ENCODE results near the gene MET.
"Not testable (repeated sequence)": the region's sequence is repeated elsewhere in the genome, so short reads cannot be mapped to it uniquely, and the experiment has no call there.

Gene MET

GRCh38 chr7:116713918-116714317 lies 41.9 kb downstream of the MET start:
- Histone ChIP-seq H3K27me3 (ENCODE audit: control insufficient read depth in 1 of 2, insufficient read depth in 2 of 2, low read length in 2 of 2) (no peaks in the 10 kb centered on the region), H3K36me3 (ENCODE audit: insufficient read depth, low read length) (no peaks in the 10 kb centered on the region), H3K4me3 (ENCODE audit: low read depth in 1 of 2, low read length in 2 of 2) (no peak overlapping the region), H3K9ac (ENCODE audit: low read length) (no peak overlapping the region), H3K4me1 (ENCODE audit: insufficient read depth, low read length) (no peaks in the 10 kb centered on the region), H3K27ac (ENCODE audit: low read depth, low read length) (no peak overlapping the region), H3K9me3 (ENCODE audit: low read length) (no peaks in the 10 kb centered on the region)

- Histone ChIP-seq H3K27me3 (ENCODE audit: control insufficient read depth in 1 of 2, insufficient read depth in 2 of 2, low read length in 2 of 2) (no peaks in the 10 kb centered on the region), H3K36me3 (ENCODE audit: insufficient read depth, low read length) (no peaks in the 10 kb centered on the region), H3K4me3 (ENCODE audit: low read depth in 1 of 2, low read length in 2 of 2) (no peak overlapping the region), H3K4me1 (ENCODE audit: insufficient read depth, low read length) (no peaks in the 10 kb centered on the region), H3K9me3 (ENCODE audit: low read length) (no peaks in the 10 kb centered on the region), H3K27ac (ENCODE audit: low read depth, low read length) (no peak overlapping the region), H3K9ac (ENCODE audit: low read length) (no peak overlapping the region)
Measured at GRCh38 chr7:116715077-116715476, 43.1 kb downstream of the MET start.

GRCh38 chr7:116717137-116717536 lies 45.1 kb downstream of the MET start:
- Histone ChIP-seq H3K27ac (ENCODE audit: low read depth, low read length) (no peak overlapping the region), H3K4me1 (ENCODE audit: insufficient read depth, low read length) (no peaks in the 10 kb centered on the region), H3K9ac (ENCODE audit: low read length) (no peak overlapping the region), H3K27me3 (ENCODE audit: control insufficient read depth in 1 of 2, insufficient read depth in 2 of 2, low read length in 2 of 2) (no peaks in the 10 kb centered on the region), H3K4me3 (ENCODE audit: low read depth in 1 of 2, low read length in 2 of 2) (no peak overlapping the region), H3K36me3 (ENCODE audit: insufficient read depth, low read length) (no peaks in the 10 kb centered on the region), H3K9me3 (ENCODE audit: low read length) (no peaks in the 10 kb centered on the region)

GRCh38 chr7:116723959-116724529 lies 52.0 kb downstream of the MET start:
- H3K9ac ChIP-seq (ENCODE audit: low read length); H3K27ac ChIP-seq (ENCODE audit: low read depth, low read length); H3K4me1 ChIP-seq (ENCODE audit: insufficient read depth, low read length); H3K4me3 ChIP-seq (ENCODE audit: low read depth in 1 of 2, low read length in 2 of 2); H3K9me3 ChIP-seq (ENCODE audit: low read length); H3K36me3 ChIP-seq (ENCODE audit: insufficient read depth, low read length); H3K27me3 ChIP-seq (ENCODE audit: control insufficient read depth in 1 of 2, insufficient read depth in 2 of 2, low read length in 2 of 2): not testable (repeated sequence)

- H3K9me3 ChIP-seq (ENCODE audit: low read length), result no peaks in the 10 kb centered on the region
- no peaks in the 10 kb centered on the region for H3K36me3 ChIP-seq (ENCODE audit: insufficient read depth, low read length)
- H3K27ac ChIP-seq (ENCODE audit: low read depth, low read length), result no peak overlapping the region
- H3K4me1 ChIP-seq (ENCODE audit: insufficient read depth, low read length), result no peaks in the 10 kb centered on the region
- H3K9ac ChIP-seq (ENCODE audit: low read length), result no peak overlapping the region
- no peaks in the 10 kb centered on the region for H3K27me3 ChIP-seq (ENCODE audit: control insufficient read depth in 1 of 2, insufficient read depth in 2 of 2, low read length in 2 of 2)
- no peak overlapping the region for H3K4me3 ChIP-seq (ENCODE audit: low read depth in 1 of 2, low read length in 2 of 2)
Measured at GRCh38 chr7:116724560-116725231, 52.7 kb downstream of the MET start.

- Histone ChIP-seq H3K4me1 (ENCODE audit: insufficient read depth, low read length) (no peaks in the 10 kb centered on the region), H3K27ac (ENCODE audit: low read depth, low read length) (no peak overlapping the region), H3K36me3 (ENCODE audit: insufficient read depth, low read length) (no peaks in the 10 kb centered on the region), H3K9me3 (ENCODE audit: low read length) (no peaks in the 10 kb centered on the region), H3K9ac (ENCODE audit: low read length) (no peak overlapping the region), H3K4me3 (ENCODE audit: low read depth in 1 of 2, low read length in 2 of 2) (no peak overlapping the region), H3K27me3 (ENCODE audit: control insufficient read depth in 1 of 2, insufficient read depth in 2 of 2, low read length in 2 of 2) (no peaks in the 10 kb centered on the region)
Measured at GRCh38 chr7:116726149-116726548, 54.2 kb downstream of the MET start.

GRCh38 chr7:116726713-116727431 lies 54.9 kb downstream of the MET start:
- no peaks in the 10 kb centered on the region for H3K9me3 ChIP-seq (ENCODE audit: low read length)
- H3K4me3 ChIP-seq (ENCODE audit: low read depth in 1 of 2, low read length in 2 of 2), result no peak overlapping the region
- no peaks in the 10 kb centered on the region for H3K36me3 ChIP-seq (ENCODE audit: insufficient read depth, low read length)
- no peaks in the 10 kb centered on the region for H3K4me1 ChIP-seq (ENCODE audit: insufficient read depth, low read length)
- no peaks in the 10 kb centered on the region for H3K27me3 ChIP-seq (ENCODE audit: control insufficient read depth in 1 of 2, insufficient read depth in 2 of 2, low read length in 2 of 2)
- no peak overlapping the region for H3K9ac ChIP-seq (ENCODE audit: low read length)
- no peak overlapping the region for H3K27ac ChIP-seq (ENCODE audit: low read depth, low read length)

- H3K9ac ChIP-seq (ENCODE audit: low read length), result no peak overlapping the region
Measured at GRCh38 chr7:116727432-116728009, 55.5 kb downstream of the MET start.

GRCh38 chr7:116728413-116728812 lies 56.4 kb downstream of the MET start:
- H3K4me1 ChIP-seq (ENCODE audit: insufficient read depth, low read length), result no peaks in the 10 kb centered on the region

More at GRCh38 chr7:116727432-116728009, 55.5 kb downstream of the MET start:
- Histone ChIP-seq H3K4me1 (ENCODE audit: insufficient read depth, low read length) (no peaks in the 10 kb centered on the region), H3K36me3 (ENCODE audit: insufficient read depth, low read length) (no peaks in the 10 kb centered on the region), H3K27me3 (ENCODE audit: control insufficient read depth in 1 of 2, insufficient read depth in 2 of 2, low read length in 2 of 2) (no peaks in the 10 kb centered on the region), H3K27ac (ENCODE audit: low read depth, low read length) (no peak overlapping the region), H3K9me3 (ENCODE audit: low read length) (no peaks in the 10 kb centered on the region), H3K4me3 (ENCODE audit: low read depth in 1 of 2, low read length in 2 of 2) (no peak overlapping the region)

GRCh38 chr7:116730097-116731022 lies 58.4 kb downstream of the MET start:
- no peaks in the 10 kb centered on the region for H3K36me3 ChIP-seq (ENCODE audit: insufficient read depth, low read length)
- H3K4me3 ChIP-seq (ENCODE audit: low read depth in 1 of 2, low read length in 2 of 2), result no peak overlapping the region
- no peak overlapping the region for H3K9ac ChIP-seq (ENCODE audit: low read length)
- no peaks in the 10 kb centered on the region for H3K4me1 ChIP-seq (ENCODE audit: insufficient read depth, low read length)
- H3K27me3 ChIP-seq (ENCODE audit: control insufficient read depth in 1 of 2, insufficient read depth in 2 of 2, low read length in 2 of 2), result no peaks in the 10 kb centered on the region
- no peaks in the 10 kb centered on the region for H3K9me3 ChIP-seq (ENCODE audit: low read length)
- no peak overlapping the region for H3K27ac ChIP-seq (ENCODE audit: low read depth, low read length)

More at GRCh38 chr7:116728413-116728812, 56.4 kb downstream of the MET start:
- Histone ChIP-seq H3K9me3 (ENCODE audit: low read length) (no peaks in the 10 kb centered on the region), H3K36me3 (ENCODE audit: insufficient read depth, low read length) (no peaks in the 10 kb centered on the region), H3K27me3 (ENCODE audit: control insufficient read depth in 1 of 2, insufficient read depth in 2 of 2, low read length in 2 of 2) (no peaks in the 10 kb centered on the region), H3K27ac (ENCODE audit: low read depth, low read length) (no peak overlapping the region), H3K4me3 (ENCODE audit: low read depth in 1 of 2, low read length in 2 of 2) (no peak overlapping the region), H3K9ac (ENCODE audit: low read length) (no peak overlapping the region)

GRCh38 chr7:116731023-116731395 lies 59.0 kb downstream of the MET start:
- Histone ChIP-seq H3K4me3 (ENCODE audit: low read depth in 1 of 2, low read length in 2 of 2) (no peak overlapping the region), H3K4me1 (ENCODE audit: insufficient read depth, low read length) (no peaks in the 10 kb centered on the region), H3K27me3 (ENCODE audit: control insufficient read depth in 1 of 2, insufficient read depth in 2 of 2, low read length in 2 of 2) (no peaks in the 10 kb centered on the region), H3K36me3 (ENCODE audit: insufficient read depth, low read length) (no peaks in the 10 kb centered on the region), H3K9me3 (ENCODE audit: low read length) (no peaks in the 10 kb centered on the region), H3K27ac (ENCODE audit: low read depth, low read length) (no peak overlapping the region), H3K9ac (ENCODE audit: low read length) (no peak overlapping the region)
